Mucosa of rectum (tissue), 2 donors: ENCODE results near the gene SDF4.

Source experiments
- H3K27ac ChIP-seq, 2 donors: one replicate each; pipeline ENCODE4 v1.7.0; 2013; ENCODE audit warnings: inconsistent platforms in 2 of 2, low read depth in 2 of 2, low read length in 2 of 2
- H3K27me3 ChIP-seq, 2 donors: one replicate each; pipeline ENCODE4 v1.7.0; 2013; ENCODE audit warnings: low read length in 2 of 2; ENCODE audit not compliant: control insufficient read depth in 2 of 2, insufficient read depth in 2 of 2
- H3K36me3 ChIP-seq, 2 donors: one replicate each; pipeline ENCODE4 v1.7.0; 2013; ENCODE audit warnings: low read length in 2 of 2; ENCODE audit not compliant: control insufficient read depth in 2 of 2, insufficient read depth in 2 of 2
- H3K4me1 ChIP-seq, 2 donors: one replicate each; pipeline ENCODE4 v1.7.0; 2013; ENCODE audit warnings: low read length in 2 of 2, mild to moderate bottlenecking in 1 of 2; ENCODE audit not compliant: control insufficient read depth in 2 of 2, insufficient read depth in 2 of 2
- H3K4me3 ChIP-seq, 2 donors: one replicate each; pipeline ENCODE4 v1.7.0; 2013; ENCODE audit warnings: low read length in 2 of 2
- H3K9ac ChIP-seq, 2 donors: one replicate each; pipeline ENCODE4 v1.7.0; 2013; ENCODE audit warnings: low read length in 2 of 2, low read depth in 1 of 2, mild to moderate bottlenecking in 1 of 2
- H3K9me3 ChIP-seq, 2 donors: one replicate each; pipeline ENCODE4 v1.7.0; 2013; ENCODE audit warnings: low read length in 2 of 2; ENCODE audit not compliant: control insufficient read depth in 2 of 2
- donor health status: healthy.
- donor health status: Normal muscosa, but diverticular disease.

Gene SDF4

GRCh38 chr1:1236945-1237873, 5.4 kb upstream of the SDF4 start:
- H3K36me3 ChIP-seq = peaks cover 0 to 3% of the 10 kb centered on the region in 2 donors
- H3K9me3 ChIP-seq = no peaks in the 10 kb centered on the region
- peaks cover 16 to 17% of the 10 kb centered on the region in 2 donors for H3K4me1 ChIP-seq
- H3K4me3 ChIP-seq = no peak overlapping the region
- peaks cover 23 to 33% of the 10 kb centered on the region in 2 donors for H3K27me3 ChIP-seq
- no peak overlapping the region for H3K27ac ChIP-seq
- no peak overlapping the region for H3K9ac ChIP-seq

GRCh38 chr1:1236176-1236763, 4.5 kb upstream of the SDF4 start:
- H3K27me3 ChIP-seq = peaks cover 23 to 30% of the 10 kb centered on the region in 2 donors
- H3K9me3 ChIP-seq = no peaks in the 10 kb centered on the region
- H3K27ac ChIP-seq = no peak overlapping the region

GRCh38 chr1:1235016-1235744, 3.4 kb upstream of the SDF4 start:
- Histone ChIP-seq H3K27ac (no peak overlapping the region), H3K36me3 (peaks cover 0 to 3% of the 10 kb centered on the region in 2 donors), H3K4me3 (no peak overlapping the region), H3K4me1 (peaks cover 22 to 26% of the 10 kb centered on the region in 2 donors), H3K9ac (no peak overlapping the region), H3K27me3 (peaks cover 23 to 26% of the 10 kb centered on the region in 2 donors), H3K9me3 (no peaks in the 10 kb centered on the region)

More at GRCh38 chr1:1236176-1236763, 4.5 kb upstream of the SDF4 start:
- Histone ChIP-seq H3K9ac (no peak overlapping the region), H3K4me3 (no peak overlapping the region), H3K36me3 (peaks cover 0 to 3% of the 10 kb centered on the region in 2 donors), H3K4me1 (peaks cover 16 to 17% of the 10 kb centered on the region in 2 donors)

- Histone ChIP-seq H3K9ac (no peak overlapping the region), H3K27ac (no peak overlapping the region), H3K27me3 (peaks cover 15 to 18% of the 10 kb centered on the region in 2 donors), H3K9me3 (no peaks in the 10 kb centered on the region), H3K36me3 (peaks cover 0 to 3% of the 10 kb centered on the region in 2 donors), H3K4me3 (no peak overlapping the region), H3K4me1 (peaks cover 30 to 34% of the 10 kb centered on the region in 2 donors)
These were observed 2.5 kb upstream of the SDF4 start for GRCh38 chr1:1234180-1234808.

- peaks cover 4 to 9% of the 10 kb centered on the region in 2 donors for H3K36me3 ChIP-seq
- H3K27ac ChIP-seq = no peak overlapping the region
- H3K4me3 ChIP-seq = no peak overlapping the region
- H3K9me3 ChIP-seq = no peaks in the 10 kb centered on the region
- H3K9ac ChIP-seq = no peak overlapping the region
- H3K27me3 ChIP-seq = peaks cover 8 to 15% of the 10 kb centered on the region in 2 donors
- H3K4me1 ChIP-seq = peaks cover 30 to 34% of the 10 kb centered on the region in 2 donors
These were observed 1.7 kb upstream of the SDF4 start for GRCh38 chr1:1233567-1233892.

- H3K27me3 ChIP-seq = peaks cover 3 to 9% of the 10 kb centered on the region in 2 donors
- H3K4me3 ChIP-seq = peak overlapping the region; percentile 57 to 63
- no peak overlapping the region for H3K27ac ChIP-seq
- no peak overlapping the region for H3K9ac ChIP-seq
- peaks cover 28 to 29% of the 10 kb centered on the region in 2 donors for H3K4me1 ChIP-seq
- H3K36me3 ChIP-seq = peaks cover 10 to 14% of the 10 kb centered on the region in 2 donors
- H3K9me3 ChIP-seq = no peaks in the 10 kb centered on the region
These were observed 1.2 kb upstream of the SDF4 start for GRCh38 chr1:1232796-1233566.

GRCh38 chr1:1232208-1232795, 501 bp upstream of the SDF4 start, which contains the start of gene B3GALT6:
Gene B3GALT6 (plus strand): TSS chr1:1232237. CDS start chr1:1232279, 42 bp downstream.
- H3K36me3 ChIP-seq = peaks cover 15 to 19% of the 10 kb centered on the region in 2 donors
- H3K9ac ChIP-seq = peak within 1 kb of the TSS; percentile 98 to 99
- peaks cover 2 to 8% of the 10 kb centered on the region in 2 donors for H3K27me3 ChIP-seq
- H3K4me1 ChIP-seq = peaks cover 22 to 27% of the 10 kb centered on the region in 2 donors
- no peaks in the 10 kb centered on the region for H3K9me3 ChIP-seq
- H3K4me3 ChIP-seq = peak within 1 kb of the TSS; percentile 98 to 99
- peak within 1 kb of the TSS; percentile 91 to 93 for H3K27ac ChIP-seq

- H3K9ac ChIP-seq = peak overlapping the region; percentile 98 to 99
- no peaks in the 10 kb centered on the region for H3K9me3 ChIP-seq
- H3K4me3 ChIP-seq = peak overlapping the region; percentile 98 to 99
- peaks cover 21 to 25% of the 10 kb centered on the region in 2 donors for H3K4me1 ChIP-seq
- H3K27ac ChIP-seq = peak overlapping the region; percentile 91 to 93
- H3K36me3 ChIP-seq = peaks cover 19 to 28% of the 10 kb centered on the region in 2 donors
- H3K27me3 ChIP-seq = no peaks in the 10 kb centered on the region
These were observed 973 bp downstream of the SDF4 start for GRCh38 chr1:1230656-1231399.
